ENCODE data around the gene WWOX.

Gene WWOX

GRCh38 chr16:78748220-78748929, 648.9 kb downstream of the WWOX start:
- ATAC-seq: no peak

GRCh38 chr16:78749745-78750268, 650.4 kb downstream of the WWOX start:
- ATAC-seq: no peak

GRCh38 chr16:78750611-78751010, 651.2 kb downstream of the WWOX start:
- no peak for ATAC-seq

GRCh38 chr16:78751601-78752000, 652.1 kb downstream of the WWOX start:
- no peak for ATAC-seq

- no peak for ATAC-seq
Measured at GRCh38 chr16:78754713-78755112, 655.3 kb downstream of the WWOX start.

- ATAC-seq: no peak
Measured at GRCh38 chr16:78755751-78756661, 656.6 kb downstream of the WWOX start.

- no peak for ATAC-seq
Measured at GRCh38 chr16:78759596-78759995, 660.1 kb downstream of the WWOX start.

GRCh38 chr16:78760611-78761010, 661.2 kb downstream of the WWOX start:
- ATAC-seq: no peak

GRCh38 chr16:78761427-78761826, 662.0 kb downstream of the WWOX start:
- peak in 1 of 2 donors; percentile 38 for ATAC-seq

- ATAC-seq: peak in 1 of 2 donors; percentile 13
Measured at GRCh38 chr16:78762222-78762621, 662.8 kb downstream of the WWOX start.

- ATAC-seq: no peak
Measured at GRCh38 chr16:78763821-78764440, 664.5 kb downstream of the WWOX start.

- no peak for ATAC-seq
Measured at GRCh38 chr16:78764478-78764877, 665.0 kb downstream of the WWOX start.

- no peak for ATAC-seq
Measured at GRCh38 chr16:78768226-78768625, 668.8 kb downstream of the WWOX start.

- ATAC-seq: peak; percentile 27 to 63
Measured at GRCh38 chr16:78768718-78769117, 669.3 kb downstream of the WWOX start.

- peak; percentile 17 to 18 for ATAC-seq
Measured at GRCh38 chr16:78770353-78771091, 671.1 kb downstream of the WWOX start.

GRCh38 chr16:78773291-78773702, 673.8 kb downstream of the WWOX start:
- ATAC-seq: no peak

GRCh38 chr16:78773706-78774105, 674.3 kb downstream of the WWOX start:
- no peak for ATAC-seq

- peak; percentile 51 to 63 for ATAC-seq
Measured at GRCh38 chr16:78775161-78775561, 675.7 kb downstream of the WWOX start.

- ATAC-seq: peak; percentile 72 to 74
Measured at GRCh38 chr16:78778101-78779004, 678.9 kb downstream of the WWOX start.

- ATAC-seq: no peak
Measured at GRCh38 chr16:78780808-78781207, 681.4 kb downstream of the WWOX start.

- no peak for ATAC-seq
Measured at GRCh38 chr16:78782572-78782971, 683.1 kb downstream of the WWOX start.
